Hematopoietic multipotent progenitor cell treated with erythropoietin and hydrocortisone succinate and interleukin-3 and kit ligand, for 6 days (in vitro differentiated cells): Measurements from ENCODE around the gene TBC1D5.

Experiments
- DNase-seq: peaks from one replicate; pipeline ENCODE4 v3.0.0-alpha.2; 2015

The TBC1D5 gene

GRCh38 chr3:17340261-17340660, 402.2 kb downstream of the TBC1D5 start:
- peak; percentile 13 for DNase-seq

GRCh38 chr3:17339132-17339575, 403.3 kb downstream of the TBC1D5 start:
- peak; percentile 63 for DNase-seq

- no peak for DNase-seq
Measured at GRCh38 chr3:17336291-17336690, 406.1 kb downstream of the TBC1D5 start.

GRCh38 chr3:17333893-17334292, 408.5 kb downstream of the TBC1D5 start:
- no peak for DNase-seq

GRCh38 chr3:17333446-17333845, 409.0 kb downstream of the TBC1D5 start:
- no peak for DNase-seq

DNA sequence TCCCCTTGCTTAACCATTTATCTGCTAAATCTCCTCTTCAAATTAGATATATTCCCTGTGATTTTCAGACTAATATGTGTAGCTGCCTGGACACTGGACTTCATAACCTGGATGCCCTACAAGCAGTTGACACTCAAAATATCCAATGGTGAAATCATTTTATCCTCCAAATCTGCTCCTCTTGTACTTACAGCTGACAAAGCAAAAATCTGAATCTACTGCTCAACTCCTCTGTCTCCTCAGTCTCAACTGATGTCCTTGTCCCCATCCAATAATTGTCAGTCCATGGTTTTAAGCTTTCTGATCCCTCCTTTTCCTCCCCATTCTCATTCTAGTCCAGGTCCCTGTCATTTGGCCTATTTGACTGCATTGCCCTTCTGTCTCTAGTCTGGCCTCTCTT, 411.8 kb downstream of the TBC1D5 start:
- no peak for DNase-seq

DNA sequence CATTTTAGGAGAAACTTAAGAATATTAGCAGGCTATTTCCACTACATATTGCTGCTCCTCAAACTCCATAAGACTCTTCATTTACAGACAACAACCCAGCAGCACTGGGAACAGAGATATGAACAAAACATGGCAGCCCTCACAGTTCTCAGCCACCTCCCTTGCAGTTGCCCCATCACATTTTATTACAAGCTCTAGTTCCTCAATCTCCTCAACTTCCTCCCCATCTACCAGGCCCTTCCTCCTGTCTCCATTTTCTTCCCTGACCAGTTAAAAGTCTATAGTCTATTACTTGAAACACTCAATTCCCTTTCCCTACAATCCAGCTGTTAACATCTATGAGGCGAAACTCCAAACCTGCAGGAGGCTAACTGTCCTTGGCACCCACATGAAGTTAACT, 412.5 kb downstream of the TBC1D5 start:
- peak; percentile 33 for DNase-seq

GRCh38 chr3:17322106-17322793, 420.2 kb downstream of the TBC1D5 start:
- DNase-seq = peak; percentile 27

- no peak for DNase-seq
Measured at GRCh38 chr3:17320266-17320665, 422.2 kb downstream of the TBC1D5 start.

DNA sequence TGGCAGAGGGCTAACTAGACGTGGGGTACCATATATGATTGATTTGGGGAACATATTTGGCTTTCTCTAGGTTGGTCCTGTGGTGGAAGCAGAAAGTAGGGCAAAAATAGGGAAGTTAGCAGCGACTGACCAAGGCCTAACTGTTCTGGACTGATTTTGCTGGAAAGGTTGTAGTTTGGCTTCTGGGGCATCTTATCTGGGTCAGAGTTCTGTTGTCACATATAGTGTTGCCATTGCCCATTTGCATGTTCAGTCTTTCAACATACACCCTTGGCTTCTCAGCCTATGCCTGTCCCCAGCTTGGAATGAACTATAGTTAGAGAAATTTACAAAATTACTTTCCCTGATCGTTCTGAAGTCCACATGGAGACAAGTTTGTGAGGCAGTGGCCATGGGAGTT, 426.5 kb downstream of the TBC1D5 start:
- DNase-seq = peak; percentile 31

DNA sequence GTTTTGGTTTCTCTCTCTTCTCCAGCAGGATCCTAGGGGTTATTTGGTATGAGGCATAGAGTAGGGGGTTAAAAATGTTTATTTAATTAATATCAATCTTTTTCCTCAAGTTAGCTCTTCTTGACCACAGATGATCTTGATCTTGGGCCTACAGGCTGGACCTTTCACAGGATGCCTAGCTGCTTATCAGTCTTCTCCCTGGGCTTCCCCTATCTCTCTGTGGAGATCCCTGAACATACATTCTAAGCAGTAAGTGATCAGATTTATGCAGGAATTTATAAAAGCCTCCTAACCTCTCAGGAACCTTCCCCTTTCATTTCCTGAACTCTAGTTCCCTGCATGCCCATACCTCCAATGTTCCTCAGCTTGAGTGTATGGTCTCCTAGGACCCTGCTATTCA, 428.3 kb downstream of the TBC1D5 start:
- no peak for DNase-seq

- DNase-seq = no peak
Measured at GRCh38 chr3:17313746-17314145, 428.7 kb downstream of the TBC1D5 start.

- no peak for DNase-seq
Measured at GRCh38 chr3:17310983-17311382, 431.4 kb downstream of the TBC1D5 start.

DNA sequence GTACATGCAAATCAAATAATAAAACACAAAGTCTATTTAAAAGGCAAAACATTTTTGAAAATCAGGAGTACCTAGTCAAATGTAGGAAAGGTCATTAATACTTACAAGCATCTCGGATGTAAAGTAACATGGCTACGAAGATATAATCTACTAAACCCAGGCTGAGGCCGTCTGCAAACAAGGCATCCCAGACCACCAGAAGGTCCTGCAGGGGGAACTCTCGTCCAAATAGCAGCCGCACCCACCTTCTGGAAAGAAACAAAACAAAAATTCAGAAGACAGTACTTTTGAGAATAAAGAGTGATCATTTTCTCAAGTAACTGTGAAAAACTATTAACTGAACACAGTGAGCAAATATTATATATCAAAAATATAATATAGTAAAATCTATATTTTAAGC, 434.5 kb downstream of the TBC1D5 start:
- peak; percentile 27 for DNase-seq

- DNase-seq = peak; percentile 35
Measured at GRCh38 chr3:17307482-17307881, 434.9 kb downstream of the TBC1D5 start.

- no peak for DNase-seq
Measured at GRCh38 chr3:17304969-17305368, 437.5 kb downstream of the TBC1D5 start.

DNA sequence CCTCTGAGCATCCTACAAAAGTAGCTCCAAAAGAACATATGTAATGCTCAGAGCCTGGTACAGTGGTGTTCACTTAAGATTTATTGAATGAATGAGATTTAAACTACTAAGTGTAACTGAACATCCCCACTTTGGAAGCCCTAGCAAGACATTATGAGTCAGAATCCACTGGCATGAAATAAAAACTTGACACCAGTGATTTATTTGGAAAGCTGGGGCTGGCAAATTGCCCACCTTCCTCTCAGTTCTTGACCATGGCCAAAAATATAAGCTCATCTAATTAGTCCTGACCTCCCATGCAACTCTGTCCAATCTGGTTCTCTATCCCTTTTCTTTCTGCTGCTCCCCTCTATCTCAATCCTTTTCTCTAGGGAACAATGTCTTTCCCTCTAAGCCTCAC, 439.7 kb downstream of the TBC1D5 start:
- DNase-seq = no peak

DNA sequence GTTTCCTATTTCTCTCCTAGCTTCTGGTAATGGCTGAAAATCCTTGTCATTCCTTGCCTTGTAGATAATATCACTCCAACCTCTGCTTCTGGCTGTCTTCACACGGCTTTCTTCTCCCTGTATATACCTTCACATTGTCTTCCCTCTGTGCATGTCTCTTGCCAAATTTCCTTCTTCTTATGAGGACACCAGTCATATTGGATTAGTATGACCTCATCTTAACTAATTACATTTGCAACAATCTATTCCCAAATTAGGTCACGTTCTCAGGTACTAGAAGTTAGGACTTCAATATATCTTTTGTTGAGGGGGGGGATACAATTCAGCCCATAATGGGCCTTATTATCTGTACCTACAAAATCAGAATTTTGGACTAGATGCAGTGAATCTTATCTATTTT, 440.3 kb downstream of the TBC1D5 start:
- no peak for DNase-seq

- peak; percentile 21 for DNase-seq
Measured at GRCh38 chr3:17301271-17301670, 441.2 kb downstream of the TBC1D5 start.

- DNase-seq = no peak
Measured at GRCh38 chr3:17300441-17300840, 442.0 kb downstream of the TBC1D5 start.

DNA sequence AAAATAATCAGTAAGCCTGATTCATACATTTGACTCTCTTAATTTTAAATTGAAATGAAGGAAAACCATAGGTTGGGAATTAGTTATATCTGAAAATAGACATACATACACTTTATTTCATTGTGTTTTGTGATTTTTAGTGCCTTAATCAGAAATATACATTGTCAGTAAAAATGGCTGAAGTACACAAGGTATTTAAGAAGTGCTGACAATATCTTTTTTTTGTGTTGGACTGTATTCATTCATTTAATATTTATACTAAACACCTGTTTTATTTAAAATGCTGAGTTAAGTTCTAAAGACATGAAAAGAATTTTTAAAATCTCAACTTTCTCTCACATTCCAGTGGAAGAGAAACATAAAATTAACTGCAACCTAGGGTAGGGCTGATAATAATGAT, 444.4 kb downstream of the TBC1D5 start:
- DNase-seq = no peak

- DNase-seq = no peak
Measured at GRCh38 chr3:17292556-17292955, 449.9 kb downstream of the TBC1D5 start.

GRCh38 chr3:17290894-17291293, 451.5 kb downstream of the TBC1D5 start:
- no peak for DNase-seq

DNA sequence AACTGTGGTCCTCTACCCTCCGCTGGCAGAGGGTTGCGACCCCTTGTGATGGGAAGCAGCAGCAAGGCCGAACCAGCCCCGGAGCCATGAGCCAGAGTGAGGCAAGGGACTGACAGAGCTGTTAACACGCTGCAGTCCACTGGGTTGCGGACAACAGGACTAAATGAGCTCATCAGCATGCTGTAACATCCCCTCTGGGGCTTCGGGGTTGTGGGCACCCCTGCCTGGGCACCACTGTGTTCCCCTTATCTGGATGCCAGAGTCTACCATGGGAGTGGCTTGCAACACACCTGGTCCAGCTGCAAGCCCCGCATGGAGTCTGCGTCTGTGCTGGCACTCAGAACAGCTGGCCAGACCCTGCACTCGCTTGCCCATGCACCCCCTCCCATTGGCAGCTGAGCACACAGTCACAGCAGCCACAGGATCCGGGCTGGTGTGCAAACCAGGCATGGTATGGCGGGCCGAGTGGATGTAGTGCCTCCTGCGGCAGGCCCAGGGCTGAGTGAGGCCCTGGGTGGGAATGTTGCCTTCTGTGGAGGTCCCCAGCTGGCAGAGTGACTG, 453.5 kb downstream of the TBC1D5 start:
- no peak for DNase-seq
